Naive B cell (primary cell): ENCODE results near the gene CADPS2. TPM values are rescaled to one million over a fixed set of nuclear protein-coding genes. Genes with fewer than 3 reads are reported as not detected.

ENCODE experiments used
- ATAC-seq, 2 donors: fragments of 150-1000 bp; cut with Tn5 transposase; 2 replicates each; pipeline ENCODE4 v1.10.0; 2021; ENCODE audit warnings: low read depth in 2 of 2, mild to moderate bottlenecking in 2 of 2, moderate library complexity in 2 of 2
- DNase-seq: peaks from one replicate; pipeline ENCODE4 v3.0.0; 2022
- H3K27ac Mint-ChIP-seq, 6 donors: one replicate each; pipeline ENCODE4 v1.8.0; 2020 to 2022; ENCODE audit warnings: mild to moderate bottlenecking in 6 of 6, mixed read lengths in 6 of 6, moderate library complexity in 5 of 6, inconsistent platforms in 2 of 6
- H3K27me3 Mint-ChIP-seq, 3 donors: one replicate each; pipeline ENCODE4 v1.8.0; 2021 to 2022; ENCODE audit warnings: mixed read lengths in 3 of 3, mild to moderate bottlenecking in 1 of 3
- H3K36me3 Mint-ChIP-seq, 2 donors: one replicate each; pipeline ENCODE4 v1.8.0; 2020 to 2022; ENCODE audit warnings: mixed read lengths in 2 of 2, inconsistent platforms in 1 of 2, mild to moderate bottlenecking in 1 of 2
- H3K4me1 Mint-ChIP-seq, 3 donors: one replicate each; pipeline ENCODE4 v1.8.0; 2020 to 2022; ENCODE audit warnings: mixed read lengths in 3 of 3, inconsistent platforms in 1 of 3, mild to moderate bottlenecking in 1 of 3, moderate library complexity in 1 of 3
- H3K4me3 Mint-ChIP-seq, 8 donors: one replicate each; pipeline ENCODE4 v1.8.0; 2020 to 2022; ENCODE audit warnings: mild to moderate bottlenecking in 8 of 8, mixed read lengths in 8 of 8, moderate library complexity in 8 of 8, inconsistent platforms in 2 of 8
- H3K9me3 Mint-ChIP-seq, 7 donors: one replicate each; pipeline ENCODE4 v1.8.0; 2020 to 2022; ENCODE audit warnings: mixed read lengths in 7 of 7, mild to moderate bottlenecking in 5 of 7, inconsistent platforms in 2 of 7, moderate library complexity in 1 of 7
- polyA plus RNA-seq, 6 donors: library from polyadenylated mRNA; unstranded; fragments of 300-500 nt; fragmentation: Illumina TruSeq; gene quantifications; one replicate each; pipeline ENCODE4 v1.2.3, GENCODE V29; 2021; ENCODE audit warnings: low read depth in 6 of 6

CADPS2 gene
- polyA plus RNA-seq, 6 donors from 2014 or later = not detected

GRCh38 chr7:122790132-122790531, 96.1 kb downstream of the CADPS2 start:
- no peaks in the 10 kb centered on the region for H3K36me3 Mint-ChIP-seq

GRCh38 chr7:122789156-122789555, 97.1 kb downstream of the CADPS2 start:
- Mint-ChIP-seq H3K4me1 (no peaks in the 10 kb centered on the region), H3K27ac (no peak overlapping the region), H3K9me3 (peaks cover 0 to 9% (median 4%) of the 10 kb centered on the region in 7 donors), H3K36me3 (no peaks in the 10 kb centered on the region), H3K27me3 (no peaks in the 10 kb centered on the region), H3K4me3 (no peak overlapping the region)
- no peak for DNase-seq
- ATAC-seq = no peak

More at GRCh38 chr7:122790132-122790531, 96.1 kb downstream of the CADPS2 start:
- Mint-ChIP-seq H3K9me3 (peaks cover 0 to 7% (median 4%) of the 10 kb centered on the region in 7 donors), H3K27ac (peak overlapping the region in 1 of 6 donors; percentile 20), H3K4me3 (no peak overlapping the region), H3K27me3 (no peaks in the 10 kb centered on the region), H3K4me1 (no peaks in the 10 kb centered on the region)
- ATAC-seq (no peak), DNase-seq (no peak)

- Mint-ChIP-seq H3K36me3 (no peaks in the 10 kb centered on the region), H3K4me1 (no peaks in the 10 kb centered on the region), H3K27ac (no peak overlapping the region), H3K4me3 (peak overlapping the region in 1 of 8 donors; percentile 60), H3K9me3 (peaks cover 0 to 6% (median 2%) of the 10 kb centered on the region in 7 donors), H3K27me3 (no peaks in the 10 kb centered on the region)
- ATAC-seq = no peak
- DNase-seq = no peak
These were observed 115.4 kb downstream of the CADPS2 start for GRCh38 chr7:122770686-122771335.

- no peaks in the 10 kb centered on the region for H3K36me3 Mint-ChIP-seq
- H3K4me3 Mint-ChIP-seq = no peak overlapping the region
- no peak for DNase-seq
- H3K27ac Mint-ChIP-seq = no peak overlapping the region
- peaks cover 0 to 8% (median 2%) of the 10 kb centered on the region in 7 donors for H3K9me3 Mint-ChIP-seq
- ATAC-seq = no peak
- no peaks in the 10 kb centered on the region for H3K27me3 Mint-ChIP-seq
- H3K4me1 Mint-ChIP-seq = no peaks in the 10 kb centered on the region
These were observed 117.4 kb downstream of the CADPS2 start for GRCh38 chr7:122768827-122769226.

GRCh38 chr7:122767339-122767738, 118.9 kb downstream of the CADPS2 start:
- no peak overlapping the region for H3K27ac Mint-ChIP-seq
- H3K4me3 Mint-ChIP-seq = no peak overlapping the region
- no peak for ATAC-seq
- H3K4me1 Mint-ChIP-seq = no peaks in the 10 kb centered on the region
- DNase-seq = no peak
- H3K36me3 Mint-ChIP-seq = no peaks in the 10 kb centered on the region
- peaks cover 0 to 8% (median 2%) of the 10 kb centered on the region in 7 donors for H3K9me3 Mint-ChIP-seq
- H3K27me3 Mint-ChIP-seq = no peaks in the 10 kb centered on the region

GRCh38 chr7:122766593-122766992, 119.7 kb downstream of the CADPS2 start:
- no peak for ATAC-seq
- Mint-ChIP-seq H3K27me3 (no peaks in the 10 kb centered on the region), H3K9me3 (peaks cover 0 to 9% (median 3%) of the 10 kb centered on the region in 7 donors), H3K36me3 (no peaks in the 10 kb centered on the region), H3K4me3 (no peak overlapping the region), H3K27ac (no peak overlapping the region), H3K4me1 (no peaks in the 10 kb centered on the region)
- DNase-seq = no peak

- no peaks in the 10 kb centered on the region for H3K36me3 Mint-ChIP-seq
- no peaks in the 10 kb centered on the region for H3K4me1 Mint-ChIP-seq
- no peak for DNase-seq
- no peak overlapping the region for H3K4me3 Mint-ChIP-seq
- no peaks in the 10 kb centered on the region for H3K27me3 Mint-ChIP-seq
- no peak overlapping the region for H3K27ac Mint-ChIP-seq
- H3K9me3 Mint-ChIP-seq = peaks cover 0 to 8% (median 4%) of the 10 kb centered on the region in 7 donors
- no peak for ATAC-seq
These were observed 121.4 kb downstream of the CADPS2 start for GRCh38 chr7:122764902-122765301.

- no peak overlapping the region for H3K27ac Mint-ChIP-seq
- no peaks in the 10 kb centered on the region for H3K36me3 Mint-ChIP-seq
- H3K9me3 Mint-ChIP-seq = peaks cover 0 to 8% (median 3%) of the 10 kb centered on the region in 7 donors
- no peak overlapping the region for H3K4me3 Mint-ChIP-seq
- no peaks in the 10 kb centered on the region for H3K27me3 Mint-ChIP-seq
- no peak for ATAC-seq
- DNase-seq = no peak
- no peaks in the 10 kb centered on the region for H3K4me1 Mint-ChIP-seq
These were observed 122.2 kb downstream of the CADPS2 start for GRCh38 chr7:122764020-122764419.

- H3K9me3 Mint-ChIP-seq = peaks cover 0 to 8% (median 2%) of the 10 kb centered on the region in 7 donors
- no peak overlapping the region for H3K27ac Mint-ChIP-seq
- no peaks in the 10 kb centered on the region for H3K4me1 Mint-ChIP-seq
- no peak for ATAC-seq
- no peak for DNase-seq
- no peaks in the 10 kb centered on the region for H3K36me3 Mint-ChIP-seq
- no peaks in the 10 kb centered on the region for H3K27me3 Mint-ChIP-seq
- no peak overlapping the region for H3K4me3 Mint-ChIP-seq
These were observed 124.2 kb downstream of the CADPS2 start for GRCh38 chr7:122762071-122762470.

- Mint-ChIP-seq H3K9me3 (peaks cover 0 to 6% (median 1%) of the 10 kb centered on the region in 7 donors), H3K36me3 (no peaks in the 10 kb centered on the region), H3K4me3 (no peak overlapping the region), H3K4me1 (no peaks in the 10 kb centered on the region), H3K27me3 (no peaks in the 10 kb centered on the region), H3K27ac (peak overlapping the region in 1 of 6 donors; percentile 28)
- no peak for ATAC-seq
- no peak for DNase-seq
These were observed 127.8 kb downstream of the CADPS2 start for GRCh38 chr7:122758501-122758900.

- Mint-ChIP-seq H3K36me3 (no peaks in the 10 kb centered on the region), H3K27me3 (no peaks in the 10 kb centered on the region), H3K4me1 (no peaks in the 10 kb centered on the region), H3K9me3 (peaks cover 0 to 6% (median 1%) of the 10 kb centered on the region in 7 donors), H3K4me3 (no peak overlapping the region), H3K27ac (no peak overlapping the region)
- ATAC-seq (no peak), DNase-seq (no peak)
These were observed 129.4 kb downstream of the CADPS2 start for GRCh38 chr7:122756860-122757259.

- Mint-ChIP-seq H3K27me3 (no peaks in the 10 kb centered on the region), H3K4me3 (no peak overlapping the region), H3K27ac (no peak overlapping the region), H3K36me3 (no peaks in the 10 kb centered on the region), H3K9me3 (peaks cover 0 to 4% (median 0%) of the 10 kb centered on the region in 7 donors), H3K4me1 (no peaks in the 10 kb centered on the region)
- DNase-seq (no peak), ATAC-seq (no peak)
These were observed 130.6 kb downstream of the CADPS2 start for GRCh38 chr7:122755696-122756095.

GRCh38 chr7:122752583-122752982, 133.7 kb downstream of the CADPS2 start:
- Mint-ChIP-seq H3K4me3 (no peak overlapping the region), H3K27me3 (no peaks in the 10 kb centered on the region), H3K36me3 (no peaks in the 10 kb centered on the region), H3K9me3 (peaks cover 0 to 4% (median 0%) of the 10 kb centered on the region in 7 donors), H3K4me1 (no peaks in the 10 kb centered on the region), H3K27ac (no peak overlapping the region)
- no peak for ATAC-seq
- no peak for DNase-seq

GRCh38 chr7:122750389-122750788, 135.9 kb downstream of the CADPS2 start:
- H3K9me3 Mint-ChIP-seq = peaks cover 0 to 5% (median 0%) of the 10 kb centered on the region in 7 donors
- H3K27me3 Mint-ChIP-seq = no peaks in the 10 kb centered on the region
- H3K4me1 Mint-ChIP-seq = no peaks in the 10 kb centered on the region
- H3K4me3 Mint-ChIP-seq = no peak overlapping the region
- no peak for ATAC-seq
- no peaks in the 10 kb centered on the region for H3K36me3 Mint-ChIP-seq
- no peak for DNase-seq
- H3K27ac Mint-ChIP-seq = no peak overlapping the region
